Renal cortical epithelial cell (primary cell): Measurements from ENCODE around the gene BATF3. TPM values are rescaled to one million over a fixed set of nuclear protein-coding genes. Genes with fewer than 3 reads are reported as not detected.

Experiments used
- total RNA-seq: library from RNA; depleted of rRNA; stranded (reverse); fragments of >200 nt; gene quantifications from 2 replicates; pipeline ENCODE4 v1.2.3, GENCODE V29; 2014

Gene BATF3
- total RNA-seq, 1 donor from 2014 or later, result 0.55 TPM

Other genes starting within 250 kb of the BATF3 start
- gene ATF3, start 91.1 kb downstream of the BATF3 start, total RNA-seq, result 21.6 and 34.6 TPM in 2 replicates
- gene NSL1, start 91.9 kb upstream of the BATF3 start, total RNA-seq, result 31.8 and 38.4 TPM in 2 replicates
- gene TATDN3, start 92.1 kb upstream of the BATF3 start, total RNA-seq, result 16.0 and 17.6 TPM in 2 replicates
- gene SPATA45, start 147.8 kb upstream of the BATF3 start, total RNA-seq, result 0.30 TPM in 1 of 2 replicates, not detected in the other
- gene FLVCR1, start 158.4 kb upstream of the BATF3 start, total RNA-seq, result 12.9 and 24.8 TPM in 2 replicates